ENCODE data around the gene USP36. TPM values are rescaled to one million over a fixed set of nuclear protein-coding genes. Genes with fewer than 3 reads are reported as not detected.

USP36 gene
- total RNA-seq, 1 experiment from 2014 or later = 37.5 TPM

- Histone ChIP-seq H3K4me3 (ENCODE audit: low read length) (no peak overlapping the region), H3K4me2 (ENCODE audit: low read length) (peak overlapping the region; percentile 76), H3K36me3 (ENCODE audit: low read depth, low read length) (no peaks in the 10 kb centered on the region), H3K27me3 (ENCODE audit: low read length) (no peaks in the 10 kb centered on the region), H3K9me2 (replicated peaks; ENCODE audit: low read length) (no peaks in the 10 kb centered on the region), H3F3A (ENCODE audit: low read length, unreplicated experiment) (no peaks in the 10 kb centered on the region), H3K9ac (ENCODE audit: low read length) (no peak overlapping the region), H3K27ac (ENCODE audit: low read length) (peak overlapping the region; percentile 84), H3K9me3 (ENCODE audit: low read length) (no peaks in the 10 kb centered on the region), H3K4me1 (ENCODE audit: insufficient read depth, low read length) (peaks cover 42% of the 10 kb centered on the region), H2AFZ (ENCODE audit: low read length) (no peak overlapping the region), H3K79me2 (ENCODE audit: low read length) (peaks cover 31% of the 10 kb centered on the region), H4K20me1 (ENCODE audit: low read length) (0 out of 2 replicates have a peak, but pooled peaks cover 6% of the 10 kb centered on the region)
- no peak for ATAC-seq
- no peak for TF ChIP-seq EZH2 (IDR thresholded peaks at IDR 0.05; ENCODE audit: low read length, unreplicated experiment)
- no peak for TF ChIP-seq CTCF (conservative IDR thresholded peaks at IDR 0.05; ENCODE audit: low read depth, low read length)
- TF ChIP-seq EZH2phosphoT487 (IDR thresholded peaks at IDR 0.05; ENCODE audit: borderline replicate concordance, low read length) = no peak
- CTCF ChIA-PET = no interaction called here
- intact Hi-C loops (cut with micrococcal nuclease) = no loop called here
- POLR2A ChIA-PET (ENCODE audit: unreplicated experiment) = no interaction called here
- no peak for DNase-seq
- no TSS peak for BruUV-seq (replicated peaks)
Observed at GRCh38 chr17:78884876-78885667, 44.5 kb upstream of the USP36 start.

- H2AFZ ChIP-seq (ENCODE audit: low read length) = no peak overlapping the region
- intact Hi-C loops (cut with micrococcal nuclease) = no loop called here
Observed at GRCh38 chr17:78884148-78884825, 43.7 kb upstream of the USP36 start.

More at GRCh38 chr17:78884148-78884825, 43.7 kb upstream of the USP36 start:
- H3K4me1 ChIP-seq (ENCODE audit: insufficient read depth, low read length) = peaks cover 42% of the 10 kb centered on the region
- ChIA-PET CTCF (interaction anchor here (0.7 to 1.0 kb wide), 2 partner anchors 19 to 21 kb away, joined by 4 read pairs; no protein-coding TSS in a partner anchor), POLR2A (ENCODE audit: unreplicated experiment) (interaction anchor here (1.0 kb wide), 1 partner anchor 42 kb away, joined by 4 read pairs; no protein-coding TSS in a partner anchor)
- H3K79me2 ChIP-seq (ENCODE audit: low read length) = peaks cover 31% of the 10 kb centered on the region
- H3K9ac ChIP-seq (ENCODE audit: low read length) = peak overlapping the region; percentile 48
- no peak for DNase-seq
- H3K4me3 ChIP-seq (ENCODE audit: low read length) = peak overlapping the region; percentile 47
- H3K9me2 ChIP-seq (replicated peaks; ENCODE audit: low read length) = no peaks in the 10 kb centered on the region
- H3K27ac ChIP-seq (ENCODE audit: low read length) = peak overlapping the region; percentile 84
- TSS peak; percentile 83 for BruUV-seq (replicated peaks)
- no peak for ATAC-seq
- no peaks in the 10 kb centered on the region for H3K27me3 ChIP-seq (ENCODE audit: low read length)
- H3K4me2 ChIP-seq (ENCODE audit: low read length) = peak overlapping the region; percentile 76
- H3K9me3 ChIP-seq (ENCODE audit: low read length) = no peaks in the 10 kb centered on the region
- H3K36me3 ChIP-seq (ENCODE audit: low read depth, low read length) = no peaks in the 10 kb centered on the region
- H3F3A ChIP-seq (ENCODE audit: low read length, unreplicated experiment) = no peaks in the 10 kb centered on the region
- 0 out of 2 replicates have a peak, but pooled peaks cover 6% of the 10 kb centered on the region for H4K20me1 ChIP-seq (ENCODE audit: low read length)
- TF ChIP-seq EZH2phosphoT487 (IDR thresholded peaks at IDR 0.05; ENCODE audit: borderline replicate concordance, low read length) (no peak), EZH2 (IDR thresholded peaks at IDR 0.05; ENCODE audit: low read length, unreplicated experiment) (no peak), CTCF (conservative IDR thresholded peaks at IDR 0.05; ENCODE audit: low read depth, low read length) (no peak)
